Lower leg skin (tissue), 3 donors: ENCODE results near the gene PDLIM7.

Experiments used
- CTCF ChIP-seq, 3 donors: fragments of 450-650 bp; IDR thresholded peaks; one replicate each; pipeline ENCODE4 v1.5.1; 2016; ENCODE audit warnings: antibody characterized with exemption in 3 of 3, mild to moderate bottlenecking in 3 of 3, moderate library complexity in 2 of 3
- POLR2A ChIP-seq, 2 donors: fragments of 450-650 bp; IDR thresholded peaks; one replicate each; pipeline ENCODE4 v1.6.1; 2016 to 2017; ENCODE audit warnings: antibody characterized with exemption in 2 of 2, mild to moderate bottlenecking in 1 of 2, moderate library complexity in 1 of 2

GRCh38 chr5:177502886-177503285 lies 5.5 kb upstream of the PDLIM7 start:
- no peak for TF ChIP-seq CTCF (IDR thresholded peaks at IDR 0.05)
- no peak for TF ChIP-seq POLR2A (IDR thresholded peaks at IDR 0.05)
